ENCODE data around the gene ACOT8. TPM values are rescaled to one million over a fixed set of nuclear protein-coding genes. Genes with fewer than 3 reads are reported as not detected.

ACOT8 gene
- total and polyA plus RNA-seq, 9 of the 15 experiments (the other 6 are each of a cell fraction or from before 2014, with no cell fraction given): 8.2 to 46.7 (median 20.7) TPM

- TF ChIP-seq ZNF318 (IDR thresholded peaks at IDR 0.05; ENCODE audit: borderline replicate concordance in 1 of 2, low read depth in 1 of 2) (no peak), MTA3 (IDR thresholded peaks at IDR 0.05; ENCODE audit: borderline replicate concordance) (no peak), TEAD1 (CRISPR knock-in tag; IDR thresholded peaks at IDR 0.05) (no peak), SMARCB1 (IDR thresholded peaks at IDR 0.05; ENCODE audit: insufficient read length, low read depth) (no peak), L3MBTL2 (IDR thresholded peaks at IDR 0.05) (peak; percentile 72; the same call in 1 of the 2 replicates), MAFK (IDR thresholded peaks at IDR 0.05; ENCODE audit: low read length) (peak; percentile 15; the same call in 1 of the 2 replicates), ZNF766 (CRISPR knock-in tag; conservative IDR thresholded peaks at IDR 0.05) (peak; percentile 54; the same call in 1 of the 2 replicates), DPF2 (IDR thresholded peaks at IDR 0.05) (0 out of 2 replicates have a peak, but pooled peaks have one; percentile 30)
Measured at GRCh38 chr20:45810191-45810970, 46.8 kb downstream of the ACOT8 start (continued).

Measured in K562 (cell line).